ENCODE results near the gene GSTA1.
"Not testable (repeated sequence)": the region's sequence is repeated elsewhere in the genome, so short reads cannot be mapped to it uniquely, and the experiment has no call there.

DNA sequence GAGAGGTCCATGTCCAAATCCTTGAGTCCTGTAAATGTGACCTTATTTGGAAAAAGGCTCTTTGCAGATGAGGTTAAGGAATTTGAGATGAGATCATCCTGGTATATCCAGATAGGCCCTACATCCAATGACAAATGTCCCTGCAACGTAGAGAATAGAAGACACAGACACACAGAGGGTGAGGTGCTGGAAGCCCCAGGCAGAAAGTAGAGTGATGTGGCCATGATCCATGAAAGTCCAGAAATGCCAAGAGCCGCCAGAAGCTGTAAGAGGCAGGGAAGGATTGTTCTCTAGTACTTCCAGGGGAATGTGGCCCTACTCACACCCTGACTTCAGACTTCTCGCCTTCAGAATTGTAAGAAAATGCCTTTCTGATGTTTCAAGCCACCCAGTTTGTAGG lies 56.3 kb downstream of the GSTA1 start:
- not testable (repeated sequence) for TF ChIP-seq POLR2A, EP300 (IDR thresholded peaks at IDR 0.05)
- TF ChIP-seq, protein P1, sequence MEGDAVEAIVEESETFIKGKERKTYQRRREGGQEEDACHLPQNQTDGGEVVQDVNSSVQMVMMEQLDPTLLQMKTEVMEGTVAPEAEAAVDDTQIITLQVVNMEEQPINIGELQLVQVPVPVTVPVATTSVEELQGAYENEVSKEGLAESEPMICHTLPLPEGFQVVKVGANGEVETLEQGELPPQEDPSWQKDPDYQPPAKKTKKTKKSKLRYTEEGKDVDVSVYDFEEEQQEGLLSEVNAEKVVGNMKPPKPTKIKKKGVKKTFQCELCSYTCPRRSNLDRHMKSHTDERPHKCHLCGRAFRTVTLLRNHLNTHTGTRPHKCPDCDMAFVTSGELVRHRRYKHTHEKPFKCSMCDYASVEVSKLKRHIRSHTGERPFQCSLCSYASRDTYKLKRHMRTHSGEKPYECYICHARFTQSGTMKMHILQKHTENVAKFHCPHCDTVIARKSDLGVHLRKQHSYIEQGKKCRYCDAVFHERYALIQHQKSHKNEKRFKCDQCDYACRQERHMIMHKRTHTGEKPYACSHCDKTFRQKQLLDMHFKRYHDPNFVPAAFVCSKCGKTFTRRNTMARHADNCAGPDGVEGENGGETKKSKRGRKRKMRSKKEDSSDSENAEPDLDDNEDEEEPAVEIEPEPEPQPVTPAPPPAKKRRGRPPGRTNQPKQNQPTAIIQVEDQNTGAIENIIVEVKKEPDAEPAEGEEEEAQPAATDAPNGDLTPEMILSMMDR (IDR thresholded peaks at IDR 0.05) = not testable (repeated sequence)
